Activated CD4-positive, alpha-beta memory T cell treated with anti-CD3 and anti-CD28 coated beads, Interleukin-2, amount 10 ng/mL, durations not matched to agents 7 days and 5 days (primary cell): ENCODE results near the gene TPCN2. TPM values are rescaled to one million over a fixed set of nuclear protein-coding genes. Genes with fewer than 3 reads are reported as not detected.
"Not testable (repeated sequence)": the region's sequence is repeated elsewhere in the genome, so short reads cannot be mapped to it uniquely, and the experiment has no call there.

Source experiments
- CTCF ChIA-PET: fragments of 350-600 bp; sonication (Branson Sonifier 250); formaldehyde crosslinking; loops from one replicate; lab custom pipeline; 2021; ENCODE audit warnings: antibody characterized with exemption, inconsistent platforms; lab: Charles Lee
- POLR2A ChIA-PET: fragments of 350-600 bp; sonication (Branson Sonifier 250); formaldehyde crosslinking; loops from one replicate; lab custom pipeline; 2021; ENCODE audit warnings: antibody characterized with exemption; lab: Charles Lee
- DNase-seq: peaks from one replicate; pipeline ENCODE4 v3.0.0-alpha.2; 2020
- H3K27ac Mint-ChIP-seq: one replicate; pipeline ENCODE4 v1.8.0; 2021; ENCODE audit warnings: mild to moderate bottlenecking, mixed read lengths
- H3K27me3 Mint-ChIP-seq: one replicate; pipeline ENCODE4 v1.8.0; 2021; ENCODE audit warnings: mixed read lengths
- H3K36me3 Mint-ChIP-seq: one replicate; pipeline ENCODE4 v1.8.0; 2021; ENCODE audit warnings: low read depth, mixed read lengths
- H3K4me1 Mint-ChIP-seq: one replicate; pipeline ENCODE4 v1.8.0; 2021; ENCODE audit warnings: mixed read lengths
- H3K4me3 Mint-ChIP-seq: one replicate; pipeline ENCODE4 v1.8.0; 2021; ENCODE audit warnings: mild to moderate bottlenecking, mixed read lengths
- H3K9me3 Mint-ChIP-seq: one replicate; pipeline ENCODE4 v1.8.0; 2021; ENCODE audit warnings: mixed read lengths
- total RNA-seq, 2 experiments: library from RNA; stranded (reverse); gene quantifications; one replicate each; pipeline ENCODE4 v1.2.3, GENCODE V29; 2021

TPCN2 gene
- total RNA-seq, 2 experiments from 2014 or later, result 25.8 to 26.0 TPM

GRCh38 chr11:69126286-69126685 lies 77.6 kb downstream of the TPCN2 start:
- Mint-ChIP-seq H3K27me3 (no peaks in the 10 kb centered on the region), H3K4me1 (peaks cover 23% of the 10 kb centered on the region), H3K4me3 (no peak overlapping the region), H3K36me3 (no peaks in the 10 kb centered on the region), H3K27ac (no peak overlapping the region), H3K9me3 (peaks cover 4% of the 10 kb centered on the region)
- DNase-seq, result no peak
- ChIA-PET POLR2A (no interaction called here), CTCF (no interaction called here)

GRCh38 chr11:69127081-69127850 lies 78.5 kb downstream of the TPCN2 start:
- peaks cover 4% of the 10 kb centered on the region for H3K9me3 Mint-ChIP-seq
- H3K4me3 Mint-ChIP-seq, result no peak overlapping the region
- ChIA-PET POLR2A (no interaction called here), CTCF (no interaction called here)
- H3K27me3 Mint-ChIP-seq, result no peaks in the 10 kb centered on the region
- H3K4me1 Mint-ChIP-seq, result peaks cover 19% of the 10 kb centered on the region
- no peak overlapping the region for H3K27ac Mint-ChIP-seq
- no peaks in the 10 kb centered on the region for H3K36me3 Mint-ChIP-seq
- DNase-seq, result no peak

GRCh38 chr11:69127884-69128283 lies 79.2 kb downstream of the TPCN2 start:
- Mint-ChIP-seq H3K4me1 (peaks cover 13% of the 10 kb centered on the region), H3K27ac (no peak overlapping the region), H3K4me3 (no peak overlapping the region), H3K36me3 (no peaks in the 10 kb centered on the region), H3K9me3 (peaks cover 4% of the 10 kb centered on the region), H3K27me3 (no peaks in the 10 kb centered on the region)
- ChIA-PET CTCF (no interaction called here), POLR2A (no interaction called here)
- no peak for DNase-seq

- Mint-ChIP-seq H3K4me1 (peaks cover 4% of the 10 kb centered on the region), H3K36me3 (no peaks in the 10 kb centered on the region), H3K27me3 (no peaks in the 10 kb centered on the region), H3K27ac (no peak overlapping the region), H3K9me3 (peaks cover 7% of the 10 kb centered on the region), H3K4me3 (no peak overlapping the region)
- CTCF ChIA-PET, result no interaction called here
- POLR2A ChIA-PET, result no interaction called here
- DNase-seq, result no peak
These were observed 80.3 kb downstream of the TPCN2 start for GRCh38 chr11:69129053-69129452.

GRCh38 chr11:69129647-69130046 lies 80.9 kb downstream of the TPCN2 start:
- CTCF ChIA-PET, result no interaction called here
- no peaks in the 10 kb centered on the region for H3K27me3 Mint-ChIP-seq
- DNase-seq, result no peak
- no peaks in the 10 kb centered on the region for H3K4me1 Mint-ChIP-seq
- H3K4me3 Mint-ChIP-seq, result no peak overlapping the region
- peaks cover 7% of the 10 kb centered on the region for H3K9me3 Mint-ChIP-seq
- POLR2A ChIA-PET, result no interaction called here
- no peaks in the 10 kb centered on the region for H3K36me3 Mint-ChIP-seq
- H3K27ac Mint-ChIP-seq, result no peak overlapping the region

- POLR2A ChIA-PET, result no interaction called here
- CTCF ChIA-PET, result no interaction called here
- no peaks in the 10 kb centered on the region for H3K27me3 Mint-ChIP-seq
- no peak overlapping the region for H3K27ac Mint-ChIP-seq
- no peaks in the 10 kb centered on the region for H3K36me3 Mint-ChIP-seq
- no peak overlapping the region for H3K4me3 Mint-ChIP-seq
- H3K9me3 Mint-ChIP-seq, result peaks cover 7% of the 10 kb centered on the region
- DNase-seq, result no peak
- no peaks in the 10 kb centered on the region for H3K4me1 Mint-ChIP-seq
These were observed 81.9 kb downstream of the TPCN2 start for GRCh38 chr11:69130654-69131053.

- H3K9me3 Mint-ChIP-seq, result peaks cover 7% of the 10 kb centered on the region
- no peak for DNase-seq
- ChIA-PET POLR2A (no interaction called here), CTCF (no interaction called here)
- no peaks in the 10 kb centered on the region for H3K4me1 Mint-ChIP-seq
- no peaks in the 10 kb centered on the region for H3K27me3 Mint-ChIP-seq
- no peak overlapping the region for H3K4me3 Mint-ChIP-seq
- H3K36me3 Mint-ChIP-seq, result no peaks in the 10 kb centered on the region
- no peak overlapping the region for H3K27ac Mint-ChIP-seq
These were observed 82.4 kb downstream of the TPCN2 start for GRCh38 chr11:69131121-69131566.

GRCh38 chr11:69131644-69132300 lies 83.0 kb downstream of the TPCN2 start:
- ChIA-PET POLR2A (no interaction called here), CTCF (no interaction called here)
- peaks cover 7% of the 10 kb centered on the region for H3K9me3 Mint-ChIP-seq
- H3K27ac Mint-ChIP-seq, result no peak overlapping the region
- H3K4me3 Mint-ChIP-seq, result no peak overlapping the region
- H3K36me3 Mint-ChIP-seq, result no peaks in the 10 kb centered on the region
- no peaks in the 10 kb centered on the region for H3K27me3 Mint-ChIP-seq
- DNase-seq, result no peak
- no peaks in the 10 kb centered on the region for H3K4me1 Mint-ChIP-seq

GRCh38 chr11:69132301-69132670 lies 83.6 kb downstream of the TPCN2 start:
- no peaks in the 10 kb centered on the region for H3K36me3 Mint-ChIP-seq
- H3K27me3 Mint-ChIP-seq, result no peaks in the 10 kb centered on the region

GRCh38 chr11:69133251-69133650 lies 84.5 kb downstream of the TPCN2 start:
- H3K27ac Mint-ChIP-seq, result no peak overlapping the region
- no peak for DNase-seq
- H3K9me3 Mint-ChIP-seq, result peaks cover 7% of the 10 kb centered on the region
- CTCF ChIA-PET, result no interaction called here
- no peak overlapping the region for H3K4me3 Mint-ChIP-seq
- POLR2A ChIA-PET, result no interaction called here
- no peaks in the 10 kb centered on the region for H3K36me3 Mint-ChIP-seq
- no peaks in the 10 kb centered on the region for H3K4me1 Mint-ChIP-seq
- no peaks in the 10 kb centered on the region for H3K27me3 Mint-ChIP-seq

More at GRCh38 chr11:69132301-69132670, 83.6 kb downstream of the TPCN2 start:
- Mint-ChIP-seq H3K4me1 (no peaks in the 10 kb centered on the region), H3K27ac (no peak overlapping the region), H3K4me3 (no peak overlapping the region), H3K9me3 (peaks cover 7% of the 10 kb centered on the region)
- CTCF ChIA-PET, result no interaction called here
- POLR2A ChIA-PET, result no interaction called here
- no peak for DNase-seq

GRCh38 chr11:69134182-69134581 lies 85.5 kb downstream of the TPCN2 start:
- H3K4me1 Mint-ChIP-seq, CTCF ChIA-PET, POLR2A ChIA-PET, H3K4me3 Mint-ChIP-seq, H3K27me3 Mint-ChIP-seq, DNase-seq, H3K27ac Mint-ChIP-seq, H3K9me3 Mint-ChIP-seq, H3K36me3 Mint-ChIP-seq: not testable (repeated sequence)

GRCh38 chr11:69134957-69135356 lies 86.2 kb downstream of the TPCN2 start:
- DNase-seq, result no peak
- Mint-ChIP-seq H3K4me1 (no peaks in the 10 kb centered on the region), H3K4me3 (no peak overlapping the region), H3K27ac (no peak overlapping the region), H3K9me3 (peaks cover 3% of the 10 kb centered on the region), H3K27me3 (no peaks in the 10 kb centered on the region), H3K36me3 (no peaks in the 10 kb centered on the region)
- ChIA-PET POLR2A (no interaction called here), CTCF (no interaction called here)

- ChIA-PET CTCF (no interaction called here), POLR2A (no interaction called here)
- H3K9me3 Mint-ChIP-seq, result peaks cover 3% of the 10 kb centered on the region
- H3K36me3 Mint-ChIP-seq, result no peaks in the 10 kb centered on the region
- no peaks in the 10 kb centered on the region for H3K27me3 Mint-ChIP-seq
- no peak overlapping the region for H3K4me3 Mint-ChIP-seq
- H3K27ac Mint-ChIP-seq, result no peak overlapping the region
- DNase-seq, result no peak
- no peaks in the 10 kb centered on the region for H3K4me1 Mint-ChIP-seq
These were observed 87.0 kb downstream of the TPCN2 start for GRCh38 chr11:69135420-69136363.
